Muscle of arm (tissue), 12 donors: ENCODE measurements around the gene PSMA1. TPM values are rescaled to one million over a fixed set of nuclear protein-coding genes. Genes with fewer than 3 reads are reported as not detected.

Experiments
- polyA plus RNA-seq, 12 donors: library from polyadenylated mRNA; unstranded; fragments of 120-200 nt; gene quantifications; one replicate each; pipeline ENCODE4 v1.2.1, GENCODE V29; 2013; ENCODE audit not compliant: insufficient read length in 12 of 12

The PSMA1 gene
- polyA plus RNA-seq, 12 donors = 104 to 156 (median 138) TPM; not detected in 1

Other genes with a start within 250 kb of the PSMA1 start
- gene RRAS2, start 161.2 kb downstream of the PSMA1 start, polyA plus RNA-seq = 10 to 100 TPM in 11 of 12 donors, not detected in 1; 32.2 to 58.5 (median 46.9) TPM
- 100 to 1,000 TPM in 5 of 12 donors, 10 to 100 TPM in 6, not detected in 1; 64.2 to 125 (median 96.2) TPM for gene COPB1, start 20.6 kb downstream of the PSMA1 start, polyA plus RNA-seq
- 1 to 10 TPM in 11 of 12 donors, not detected in 1; 1.3 to 5.6 (median 2.1) TPM for gene PDE3B, start 123.4 kb upstream of the PSMA1 start, polyA plus RNA-seq